Left renal pelvis (tissue), 4 donors: Measurements from ENCODE around the gene ITGAL. TPM values are rescaled to one million over a fixed set of nuclear protein-coding genes. Genes with fewer than 3 reads are reported as not detected.
"Not testable (repeated sequence)": the region's sequence is repeated elsewhere in the genome, so short reads cannot be mapped to it uniquely, and the experiment has no call there.

ENCODE experiments used
- DNase-seq, 4 donors: peaks; one replicate each; pipeline ENCODE4 v3.0.0-alpha.2; 2013; ENCODE audit warnings: low read depth in 4 of 4, low spot score in 3 of 4
- polyA plus RNA-seq, 4 donors: library from polyadenylated mRNA; unstranded; fragments of 120-200 nt; gene quantifications; one replicate each; pipeline ENCODE4 v1.2.1, GENCODE V29; 2013; ENCODE audit not compliant: insufficient read length in 4 of 4

The ITGAL gene
- polyA plus RNA-seq, 4 donors: 1.4 to 2.5 (median 2.1) TPM

- not testable (repeated sequence) for DNase-seq
Measured at GRCh38 chr16:30539986-30540526, 67.5 kb downstream of the ITGAL start.

DNA sequence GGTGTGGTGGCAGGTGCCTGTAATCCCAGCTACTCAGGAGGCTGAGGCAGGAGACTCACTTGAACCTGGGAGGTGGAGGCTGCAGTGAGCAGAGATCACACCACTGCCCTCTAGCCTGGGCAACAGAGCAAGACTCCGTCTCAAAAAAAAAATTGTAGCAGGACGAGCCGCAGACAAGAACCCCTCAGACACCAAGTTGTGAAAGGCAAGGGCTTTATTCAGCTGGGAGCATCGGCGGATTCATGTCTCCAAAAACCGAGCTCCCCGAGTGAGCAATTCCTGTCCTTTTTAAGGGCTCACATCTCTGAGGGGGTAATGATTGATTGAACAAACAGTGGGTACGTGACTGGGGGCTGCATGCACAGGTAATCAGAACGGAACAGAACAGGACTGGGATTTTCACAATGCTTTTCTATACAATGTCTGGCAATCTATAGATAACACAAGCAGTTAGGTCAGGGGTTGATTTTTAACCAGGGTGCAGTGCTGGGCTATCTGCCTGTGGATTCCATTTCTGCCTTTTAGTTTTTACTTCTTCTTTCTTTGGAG, 68.4 kb downstream of the ITGAL start:
- DNase-seq: not testable (repeated sequence)

DNA sequence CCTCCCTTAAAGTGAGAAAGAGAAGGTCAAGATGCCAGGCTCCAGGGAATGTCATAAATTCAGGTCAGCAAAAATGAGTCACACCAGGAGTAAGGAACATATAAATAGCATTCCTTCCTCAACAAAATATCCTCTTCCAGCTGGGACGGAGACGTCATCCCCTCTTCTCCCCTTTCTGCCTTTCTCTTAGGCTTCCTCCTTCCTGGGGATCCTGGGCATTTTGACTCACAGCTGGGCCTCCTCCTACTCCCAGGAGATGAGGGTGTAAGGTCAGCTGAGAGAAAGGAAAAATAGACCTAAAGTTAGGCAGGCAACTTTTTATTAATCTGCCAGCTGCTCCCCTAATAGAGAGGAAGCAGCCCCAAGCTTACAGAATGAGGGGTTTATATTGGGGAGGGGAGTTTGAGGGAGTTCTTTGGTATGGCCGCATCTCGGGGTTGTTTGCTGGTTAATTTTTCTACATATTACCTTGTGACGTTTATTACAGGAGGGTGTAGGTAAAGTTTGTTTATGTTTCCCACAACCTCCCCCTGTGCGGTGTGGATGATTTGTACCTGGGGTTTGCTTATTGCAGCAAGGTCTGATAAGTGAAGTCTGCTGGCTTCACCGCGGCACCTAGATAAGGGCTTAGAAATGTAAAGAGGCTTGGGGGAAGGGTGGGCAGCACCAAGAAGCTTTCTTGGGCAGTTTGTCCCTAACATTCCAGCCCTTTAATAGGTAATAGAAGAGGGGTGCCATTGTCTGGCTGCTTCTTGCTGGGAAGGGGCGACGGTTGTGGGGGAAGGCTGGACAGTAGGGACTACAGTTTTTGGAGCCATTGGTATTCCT, 69.2 kb downstream of the ITGAL start:
- DNase-seq: no peak

DNA sequence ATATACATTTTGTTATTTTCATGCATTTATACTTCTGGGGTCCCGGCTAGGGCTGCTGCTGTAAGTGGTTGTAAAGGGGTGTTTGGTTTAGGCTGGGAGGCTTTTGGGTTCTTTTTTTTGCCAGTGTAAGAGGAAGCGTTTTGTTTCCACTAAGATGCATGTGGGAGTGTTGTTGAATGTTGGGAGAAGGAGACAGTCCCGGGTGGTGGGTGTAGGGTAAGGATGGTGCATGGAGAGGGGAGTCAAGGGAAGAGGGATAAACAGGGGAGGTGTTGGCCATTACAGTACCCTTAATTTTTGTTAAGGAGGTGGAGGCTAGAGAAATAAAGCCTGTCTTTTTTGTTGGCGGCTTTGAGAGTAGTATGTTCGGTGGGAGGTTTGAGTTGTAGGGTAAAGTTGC, 70.5 kb downstream of the ITGAL start:
- no peak for DNase-seq

- no peak for DNase-seq
Measured at GRCh38 chr16:30546115-30546514, 73.6 kb downstream of the ITGAL start.

- DNase-seq: no peak
Measured at GRCh38 chr16:30548416-30549253, 76.1 kb downstream of the ITGAL start.

- DNase-seq: no peak
Measured at GRCh38 chr16:30551781-30552180, 79.2 kb downstream of the ITGAL start.

- no peak for DNase-seq
Measured at GRCh38 chr16:30552956-30553355, 80.4 kb downstream of the ITGAL start.

GRCh38 chr16:30553393-30553899, 80.9 kb downstream of the ITGAL start:
- no peak for DNase-seq

- DNase-seq: no peak
Measured at GRCh38 chr16:30554557-30555314, 82.2 kb downstream of the ITGAL start.

- no peak for DNase-seq
Measured at GRCh38 chr16:30555315-30556124, 83.0 kb downstream of the ITGAL start.

DNA sequence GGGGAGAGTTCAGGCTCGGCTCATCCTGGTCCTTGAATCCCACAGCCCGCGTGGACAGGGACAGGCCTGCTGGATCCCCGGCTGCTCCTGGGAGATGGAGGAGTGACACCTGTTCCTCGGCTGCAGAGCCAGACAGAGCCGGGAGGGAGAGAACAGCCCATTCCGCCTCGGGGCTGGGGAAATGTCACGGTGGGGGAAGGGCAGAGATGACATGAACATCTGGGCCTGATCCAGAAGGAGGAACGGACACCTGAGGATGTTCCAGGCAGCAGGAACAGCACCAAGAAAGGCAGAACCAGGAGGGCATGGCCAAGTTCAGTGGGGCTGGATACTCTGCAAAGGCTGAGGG, 83.6 kb downstream of the ITGAL start:
- DNase-seq: no peak

DNA sequence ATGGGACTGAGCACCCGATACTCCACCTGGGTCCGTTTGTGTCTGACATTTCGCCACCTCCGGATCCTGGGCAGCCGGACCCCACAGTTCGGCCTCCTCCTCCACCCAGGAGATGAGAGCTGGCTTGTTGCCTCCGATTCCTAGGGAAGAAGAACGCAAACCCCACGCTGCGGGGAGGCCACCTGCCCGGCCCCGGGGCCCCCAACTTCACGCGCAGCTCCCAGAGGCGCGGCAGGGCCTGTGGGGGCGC, 85.1 kb downstream of the ITGAL start:
- no peak for DNase-seq

DNA sequence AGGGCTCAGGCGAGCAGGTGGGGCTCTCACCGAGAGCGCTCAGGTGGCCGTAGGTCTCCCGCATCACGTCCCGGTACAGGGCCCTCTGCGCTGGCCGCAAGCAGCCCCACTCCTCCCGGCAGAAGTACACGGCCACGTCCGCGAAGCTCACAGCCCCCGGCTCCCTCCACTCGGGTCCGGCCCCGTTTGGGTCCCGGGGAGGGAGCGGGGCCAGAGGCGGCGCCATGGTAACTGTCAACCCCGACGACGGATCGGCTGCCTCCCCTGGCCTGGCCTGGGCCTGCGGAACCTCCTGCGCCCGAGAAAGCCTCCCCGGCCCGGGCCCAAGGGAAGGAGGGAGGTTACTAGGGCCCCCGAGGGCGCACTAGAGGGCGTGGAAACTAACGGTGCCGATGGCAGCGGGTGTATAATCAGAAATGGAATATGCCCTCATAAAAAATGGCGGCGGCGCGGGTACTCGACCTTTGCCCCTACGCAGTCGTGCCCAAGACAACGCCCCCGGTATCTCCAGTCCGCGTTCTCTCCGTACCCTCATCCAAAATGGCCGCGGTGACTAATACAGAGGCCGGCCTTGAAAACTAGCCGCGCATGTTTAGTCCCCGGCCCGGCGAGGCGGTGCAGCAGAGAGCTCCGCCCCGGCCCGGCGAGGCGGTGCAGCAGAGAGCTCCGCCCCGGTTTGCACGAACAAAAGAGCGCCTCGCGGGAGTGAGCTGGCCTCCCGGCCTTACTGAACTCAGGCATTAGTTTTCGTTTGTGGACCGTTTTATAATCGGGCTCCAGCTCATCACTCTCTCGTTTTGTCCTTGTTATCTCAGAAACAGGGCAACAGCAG, 85.6 kb downstream of the ITGAL start, which contains the start of gene ZNF764:
TSS of gene ZNF764 (minus strand) at position 418 of the 832 bp plus-strand sequence. CDS start at position 226, 192 bp downstream.
- DNase-seq: peak; percentile 86 to 96 (median 94)

DNA sequence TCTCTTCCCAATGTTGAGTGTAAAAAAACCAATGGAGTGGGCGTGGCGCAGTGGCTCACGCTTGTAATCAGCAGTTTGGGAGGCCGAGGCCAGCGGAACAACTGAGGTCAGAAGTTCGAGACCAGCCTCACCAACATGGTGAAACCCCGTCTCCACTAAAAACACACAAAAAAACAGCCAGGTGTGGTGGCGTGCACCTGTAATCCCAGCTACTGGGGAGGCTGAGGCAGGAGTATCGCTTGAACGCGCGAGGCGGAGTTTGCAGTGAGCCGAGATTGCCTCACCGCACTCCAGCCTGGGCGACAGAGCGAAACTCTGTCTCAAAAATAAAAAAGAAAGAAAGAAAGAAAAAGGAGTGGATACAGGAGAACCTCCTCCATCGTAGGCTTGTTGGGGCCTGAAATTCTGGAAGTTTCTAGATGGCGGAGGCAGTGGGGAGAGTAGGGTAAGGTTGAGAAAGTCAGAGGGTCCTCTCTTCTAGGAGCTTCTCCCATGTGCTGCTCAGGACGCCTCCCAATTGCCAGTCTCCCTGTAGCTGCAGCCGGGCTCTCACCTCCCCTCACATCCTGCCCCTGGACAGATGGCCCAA, 86.3 kb downstream of the ITGAL start:
- DNase-seq: no peak

- no peak for DNase-seq
Measured at GRCh38 chr16:30559690-30560089, 87.1 kb downstream of the ITGAL start.

DNA sequence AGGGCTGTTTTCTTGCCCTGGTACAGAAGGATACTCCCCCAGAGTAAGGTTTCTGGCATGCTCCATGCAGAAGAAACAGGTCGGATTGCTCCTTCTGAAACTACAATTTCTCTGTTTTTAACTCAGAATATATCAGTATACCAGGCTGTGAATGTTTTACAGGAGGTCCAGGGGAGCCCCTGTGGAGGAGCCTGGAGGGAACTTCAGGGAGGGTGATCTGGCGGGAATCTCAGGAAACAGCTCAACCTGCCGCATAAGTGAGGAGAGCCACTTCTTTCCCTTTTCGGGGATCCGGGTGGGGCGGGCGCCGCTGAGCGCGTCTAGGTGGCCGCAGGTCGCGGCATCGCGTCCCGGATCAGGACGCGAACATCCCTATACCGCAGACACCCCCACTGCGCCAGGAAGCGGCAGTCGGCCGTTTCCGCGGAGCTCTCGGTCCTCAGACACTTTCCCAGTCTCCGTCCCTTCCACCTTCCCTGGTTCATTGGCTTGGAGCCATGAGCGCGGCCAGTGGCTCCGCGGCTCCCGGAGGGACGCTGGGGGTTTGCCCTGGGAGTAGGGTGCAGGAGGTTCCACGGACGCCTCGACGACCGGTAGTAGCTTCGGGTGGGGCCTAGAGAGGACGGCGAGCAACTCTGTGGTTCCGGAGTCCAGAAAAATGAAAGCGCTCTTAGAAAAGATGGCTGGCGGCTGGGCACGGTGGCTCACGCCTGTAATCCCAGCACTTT, 88.7 kb downstream of the ITGAL start:
- no peak for DNase-seq

GRCh38 chr16:30562021-30562420, 89.5 kb downstream of the ITGAL start:
- DNase-seq: no peak
